ENCODE data around the gene PRDM12. TPM values are rescaled to one million over a fixed set of nuclear protein-coding genes. Genes with fewer than 3 reads are reported as not detected.
A peak's percentile ranks its signal among the peaks of the same experiment; 100 is the strongest.

The PRDM12 gene
- total and polyA plus RNA-seq, 10 donors: 0.06 to 0.07 TPM; not detected in 8

DNA sequence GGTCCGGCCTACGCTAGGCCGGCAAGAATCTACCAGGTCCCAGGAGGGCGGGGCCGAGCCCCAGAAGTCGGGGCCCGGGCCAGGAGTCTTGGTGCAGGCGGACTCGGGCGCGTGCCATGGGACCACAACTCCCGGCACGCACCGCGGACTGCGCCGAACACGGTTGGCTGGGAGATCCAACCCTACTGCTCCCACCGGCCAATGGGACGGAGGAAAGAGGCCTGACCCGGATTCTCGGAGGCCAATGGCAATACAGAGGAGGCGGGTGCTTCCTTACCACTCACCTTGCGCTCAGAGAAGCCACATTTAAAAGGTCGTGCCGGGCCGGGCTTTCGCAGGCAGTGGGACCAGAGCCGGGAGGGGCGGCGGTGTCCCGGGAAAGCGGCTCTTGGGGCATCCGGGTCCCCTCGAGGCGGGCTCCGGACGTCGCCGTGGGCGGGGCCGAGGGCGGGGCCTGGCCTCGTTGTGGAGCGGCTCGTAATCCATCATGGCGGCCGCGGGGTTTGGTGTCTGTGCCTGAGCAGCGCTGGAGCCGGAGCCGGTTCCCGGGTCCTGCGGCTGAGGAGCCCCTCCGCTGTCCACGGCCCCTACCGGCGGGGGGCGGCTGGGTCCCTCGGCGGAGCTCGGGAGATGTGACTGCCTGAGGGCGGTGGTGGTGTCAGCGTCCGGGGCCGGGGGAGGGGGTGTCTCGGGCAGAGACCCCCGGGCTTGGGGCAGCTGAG, 48.3 kb downstream of the PRDM12 start:
- no peaks in the 10 kb centered on the region for H3K36me3 ChIP-seq
- DNase-seq: peak; percentile 98
- 0 to 2% (median 0%) methylated on average over 26 to 68 of the region's 68 CpGs for WGBS, 5 donors
- no peaks in the 10 kb centered on the region for H3K27me3 ChIP-seq (replicated peaks in 1 of 7)
- TF ChIP-seq, protein P1, sequence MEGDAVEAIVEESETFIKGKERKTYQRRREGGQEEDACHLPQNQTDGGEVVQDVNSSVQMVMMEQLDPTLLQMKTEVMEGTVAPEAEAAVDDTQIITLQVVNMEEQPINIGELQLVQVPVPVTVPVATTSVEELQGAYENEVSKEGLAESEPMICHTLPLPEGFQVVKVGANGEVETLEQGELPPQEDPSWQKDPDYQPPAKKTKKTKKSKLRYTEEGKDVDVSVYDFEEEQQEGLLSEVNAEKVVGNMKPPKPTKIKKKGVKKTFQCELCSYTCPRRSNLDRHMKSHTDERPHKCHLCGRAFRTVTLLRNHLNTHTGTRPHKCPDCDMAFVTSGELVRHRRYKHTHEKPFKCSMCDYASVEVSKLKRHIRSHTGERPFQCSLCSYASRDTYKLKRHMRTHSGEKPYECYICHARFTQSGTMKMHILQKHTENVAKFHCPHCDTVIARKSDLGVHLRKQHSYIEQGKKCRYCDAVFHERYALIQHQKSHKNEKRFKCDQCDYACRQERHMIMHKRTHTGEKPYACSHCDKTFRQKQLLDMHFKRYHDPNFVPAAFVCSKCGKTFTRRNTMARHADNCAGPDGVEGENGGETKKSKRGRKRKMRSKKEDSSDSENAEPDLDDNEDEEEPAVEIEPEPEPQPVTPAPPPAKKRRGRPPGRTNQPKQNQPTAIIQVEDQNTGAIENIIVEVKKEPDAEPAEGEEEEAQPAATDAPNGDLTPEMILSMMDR (IDR thresholded peaks at IDR 0.05 in 8 of 11, conservative IDR thresholded peaks at IDR 0.05 in 3 of 11): no peak
- TF ChIP-seq POLR2AphosphoS5 (IDR thresholded peaks at IDR 0.05): peak; percentile 81 to 90 (median 89)
- TF ChIP-seq POLR2A (IDR thresholded peaks at IDR 0.05): no peak
- no peaks in the 10 kb centered on the region for H3K9me3 ChIP-seq
- peak overlapping the region; percentile 93 to 100 (median 99) for H3K27ac ChIP-seq
- H3K4me1 ChIP-seq: peaks cover 22 to 61% (median 51%) of the 10 kb centered on the region in 6 donors
- H3K4me3 ChIP-seq: peak overlapping the region; percentile 73 to 95 (median 86)
- intact Hi-C loops (cut with DNase I; ENCODE audit: low total_unique reads): no loop called here

- H3K27ac ChIP-seq: peak overlapping the region; percentile 93 to 100 (median 99)
- peaks cover 22 to 64% (median 51%) of the 10 kb centered on the region in 6 donors for H3K4me1 ChIP-seq
- 1 to 2% (median 1%) methylated on average over 17 to 37 of the region's 37 CpGs for WGBS, 5 donors
These were observed 49.0 kb downstream of the PRDM12 start for GRCh38 chr9:130713286-130713960.

DNA sequence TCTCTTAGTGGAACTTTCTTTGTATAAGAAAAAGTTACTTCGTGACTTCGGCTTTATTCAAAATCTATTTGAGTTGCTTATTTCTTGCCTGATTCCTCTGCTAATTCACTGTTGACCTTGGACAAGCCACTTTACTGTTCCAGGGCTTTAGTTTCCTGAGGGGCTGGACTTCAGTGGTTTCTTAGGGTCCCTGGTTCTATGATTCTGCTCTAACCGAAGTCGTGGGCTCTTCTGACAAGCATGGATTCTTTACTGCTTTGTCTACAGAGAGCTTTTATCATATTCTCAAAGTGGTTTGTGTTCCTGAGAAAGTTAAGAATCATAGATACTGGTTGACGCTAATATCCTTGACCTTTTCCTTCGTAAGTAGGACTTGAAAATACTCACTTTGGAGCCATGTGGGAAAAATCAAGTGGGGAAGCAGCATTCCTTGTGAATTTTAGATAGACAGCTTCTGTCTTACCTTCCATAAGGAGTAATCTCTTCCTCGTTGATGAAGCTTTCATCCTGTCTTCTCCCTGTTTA, 50.3 kb downstream of the PRDM12 start:
- H3K27ac ChIP-seq: peak overlapping the region in 5 of 8 donors; percentile 93 to 100 (median 99)
- no peaks in the 10 kb centered on the region for H3K9me3 ChIP-seq
- H3K4me1 ChIP-seq: peaks cover 22 to 67% (median 51%) of the 10 kb centered on the region in 6 donors
- 52 to 70% (median 60%) methylated on average over 7 of the region's 7 CpGs for WGBS, 5 donors
- peak overlapping the region; percentile 18 to 95 (median 84) for H3K4me3 ChIP-seq
- DNase-seq: no peak
- H3K36me3 ChIP-seq: no peaks in the 10 kb centered on the region
- intact Hi-C loops (cut with DNase I; ENCODE audit: low total_unique reads): no loop called here
- TF ChIP-seq, protein P1 (IDR thresholded peaks at IDR 0.05 in 8 of 11, conservative IDR thresholded peaks at IDR 0.05 in 3 of 11): no peak
- TF ChIP-seq POLR2A (IDR thresholded peaks at IDR 0.05): no peak
- no peak for TF ChIP-seq POLR2AphosphoS5 (IDR thresholded peaks at IDR 0.05)
- H3K27me3 ChIP-seq (replicated peaks in 1 of 7): no peaks in the 10 kb centered on the region

More at GRCh38 chr9:130713286-130713960, 49.0 kb downstream of the PRDM12 start:
- no peak for DNase-seq
- Histone ChIP-seq H3K36me3 (no peaks in the 10 kb centered on the region), H3K27me3 (replicated peaks in 1 of 7) (no peaks in the 10 kb centered on the region), H3K9me3 (no peaks in the 10 kb centered on the region), H3K4me3 (peak overlapping the region; percentile 73 to 95 (median 86))
- intact Hi-C loops (cut with DNase I; ENCODE audit: low total_unique reads): no loop called here
- TF ChIP-seq, protein P1 (IDR thresholded peaks at IDR 0.05 in 8 of 11, conservative IDR thresholded peaks at IDR 0.05 in 3 of 11): no peak
- TF ChIP-seq POLR2A (IDR thresholded peaks at IDR 0.05) (no peak), POLR2AphosphoS5 (IDR thresholded peaks at IDR 0.05) (peak in 1 of 3 donors; percentile 65)

Data from spleen (tissue), 11 donors.